Rectal smooth muscle tissue (tissue), 1 donor: ENCODE measurements around the gene NUP37.

Experiments used
- H3K27ac ChIP-seq: one replicate; pipeline ENCODE4 v1.7.0; 2013; ENCODE audit warnings: low read depth, low read length, inconsistent platforms
- H3K27me3 ChIP-seq: one replicate; pipeline ENCODE4 v1.7.0; 2013; ENCODE audit warnings: low read length; ENCODE audit not compliant: control insufficient read depth, insufficient read depth
- H3K36me3 ChIP-seq: one replicate; pipeline ENCODE4 v1.7.0; 2013; ENCODE audit warnings: low read length; ENCODE audit not compliant: control insufficient read depth, insufficient read depth
- H3K4me1 ChIP-seq: one replicate; pipeline ENCODE4 v1.7.0; 2013; ENCODE audit warnings: low read length; ENCODE audit not compliant: control insufficient read depth, insufficient read depth
- H3K4me3 ChIP-seq: one replicate; pipeline ENCODE4 v1.7.0; 2013; ENCODE audit warnings: low read length
- H3K9ac ChIP-seq: one replicate; pipeline ENCODE4 v1.7.0; 2013; ENCODE audit warnings: low read length

Gene NUP37

DNA sequence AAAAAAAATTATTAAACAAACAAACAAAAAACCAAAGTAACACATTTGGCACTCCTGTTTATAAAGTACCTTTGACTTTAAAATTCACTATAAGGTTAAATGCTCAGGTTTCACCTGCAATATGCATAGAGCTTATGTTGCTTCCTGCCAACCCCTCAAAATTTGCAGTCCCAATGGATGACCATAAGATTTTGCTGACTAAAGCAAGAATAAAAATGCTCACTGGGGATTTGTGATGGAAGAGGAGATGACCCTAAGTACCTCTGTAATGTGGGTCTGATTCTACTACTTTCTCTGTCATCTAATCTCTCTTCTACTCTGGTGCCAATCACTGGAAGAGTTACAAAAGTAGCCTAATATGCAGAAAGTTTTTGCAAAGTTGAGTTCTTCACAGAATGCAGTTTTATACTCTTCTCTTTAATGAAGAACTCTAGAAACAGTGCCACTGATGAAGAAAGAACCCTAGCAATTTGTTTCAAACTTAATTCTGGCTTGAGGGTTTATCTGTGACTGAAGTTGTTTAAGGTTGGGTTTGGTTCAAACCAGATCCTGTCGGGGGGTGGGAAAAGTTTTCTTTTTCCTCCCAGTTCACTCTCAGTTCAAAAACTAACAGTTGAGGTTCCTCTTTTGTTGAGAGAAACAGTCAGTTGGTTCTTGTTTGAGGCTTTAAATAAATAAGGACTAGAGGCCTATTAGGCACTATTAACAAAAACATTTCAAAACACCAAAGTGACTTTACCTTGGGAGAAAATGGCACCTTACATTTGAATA lies 69.1 kb downstream of the NUP37 start:
- Histone ChIP-seq H3K4me3 (no peak overlapping the region), H3K9ac (no peak overlapping the region), H3K36me3 (peaks cover 23% of the 10 kb centered on the region), H3K4me1 (no peaks in the 10 kb centered on the region), H3K27me3 (no peaks in the 10 kb centered on the region), H3K27ac (no peak overlapping the region)

DNA sequence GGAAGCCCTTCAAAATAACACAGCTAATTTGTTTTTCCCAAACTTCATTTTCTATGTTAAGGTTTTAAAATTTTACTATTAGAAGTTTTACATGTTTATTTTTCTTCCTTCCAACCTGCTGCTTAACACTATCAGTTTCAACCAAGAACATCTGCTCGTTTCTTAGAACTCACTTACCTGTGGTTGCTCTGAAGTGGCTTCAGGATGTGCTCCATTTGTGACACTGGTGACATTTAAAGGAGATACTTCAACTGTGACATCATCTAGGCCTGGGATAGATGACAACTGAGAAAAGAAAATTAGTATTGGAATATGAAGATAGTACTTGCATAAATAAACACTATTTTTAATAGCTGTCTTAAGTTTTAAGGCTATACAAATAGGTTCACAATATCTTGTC lies 76.0 kb downstream of the NUP37 start:
- no peak overlapping the region for H3K27ac ChIP-seq
- H3K9ac ChIP-seq: no peak overlapping the region
- no peaks in the 10 kb centered on the region for H3K4me1 ChIP-seq
- H3K36me3 ChIP-seq: peaks cover 8% of the 10 kb centered on the region
- no peak overlapping the region for H3K4me3 ChIP-seq
- H3K27me3 ChIP-seq: no peaks in the 10 kb centered on the region

DNA sequence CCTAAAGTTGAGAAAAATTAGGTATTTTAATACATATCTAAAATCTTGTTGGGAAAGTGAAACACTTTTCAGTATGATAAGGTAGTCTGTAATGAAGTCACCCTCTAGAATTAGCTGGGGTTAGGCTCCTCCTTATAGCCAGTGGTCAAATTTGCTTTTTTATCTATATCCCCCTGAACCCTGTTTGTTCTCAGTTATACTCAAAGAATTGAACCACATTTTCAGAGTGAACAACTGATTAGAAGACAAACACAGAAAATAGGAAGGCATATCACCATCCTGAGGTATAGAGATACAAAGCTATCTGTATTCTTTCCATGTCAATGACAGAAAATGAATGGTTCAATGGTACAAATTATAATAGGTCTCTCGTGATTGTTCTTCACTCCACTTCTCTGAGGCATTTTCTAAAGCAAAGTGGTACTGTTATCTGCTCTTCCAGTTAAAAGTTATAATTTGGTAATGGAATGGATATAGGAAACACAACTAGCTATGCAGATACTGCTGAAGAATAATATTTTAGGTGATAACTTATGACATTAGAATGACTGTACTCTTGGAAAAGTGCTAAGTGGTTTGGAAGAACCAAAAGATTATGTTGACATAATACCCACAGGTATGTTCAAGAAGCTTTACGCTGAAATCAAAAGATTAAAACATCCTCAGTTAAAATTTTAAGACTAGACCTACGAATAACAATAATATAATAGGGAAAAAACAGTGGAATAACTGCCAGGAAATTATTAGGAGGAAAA lies 85.7 kb downstream of the NUP37 start:
- no peak overlapping the region for H3K9ac ChIP-seq
- H3K27me3 ChIP-seq: no peaks in the 10 kb centered on the region
- H3K4me1 ChIP-seq: no peaks in the 10 kb centered on the region
- peaks cover 11% of the 10 kb centered on the region for H3K36me3 ChIP-seq
- H3K4me3 ChIP-seq: no peak overlapping the region
- H3K27ac ChIP-seq: no peak overlapping the region

DNA sequence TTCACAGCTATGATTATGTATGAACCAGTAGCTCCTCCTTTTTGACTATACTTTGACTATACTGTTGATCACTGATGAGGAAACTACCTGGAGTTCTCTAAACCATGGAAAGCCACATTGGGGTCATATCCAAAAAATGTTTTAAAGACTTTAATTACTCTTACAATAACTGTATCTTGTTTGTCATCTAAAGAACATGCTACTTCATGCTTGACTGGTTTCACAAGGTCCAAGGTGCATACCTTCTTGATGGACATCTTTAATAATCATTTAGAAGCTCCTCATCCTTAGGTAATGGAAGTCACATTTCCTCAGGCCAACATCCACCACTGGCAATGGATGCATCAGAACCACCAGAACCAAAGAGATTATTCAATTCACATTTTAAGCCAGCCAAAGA lies 88.1 kb downstream of the NUP37 start:
- Histone ChIP-seq H3K36me3 (peaks cover 11% of the 10 kb centered on the region), H3K4me1 (no peaks in the 10 kb centered on the region)

DNA sequence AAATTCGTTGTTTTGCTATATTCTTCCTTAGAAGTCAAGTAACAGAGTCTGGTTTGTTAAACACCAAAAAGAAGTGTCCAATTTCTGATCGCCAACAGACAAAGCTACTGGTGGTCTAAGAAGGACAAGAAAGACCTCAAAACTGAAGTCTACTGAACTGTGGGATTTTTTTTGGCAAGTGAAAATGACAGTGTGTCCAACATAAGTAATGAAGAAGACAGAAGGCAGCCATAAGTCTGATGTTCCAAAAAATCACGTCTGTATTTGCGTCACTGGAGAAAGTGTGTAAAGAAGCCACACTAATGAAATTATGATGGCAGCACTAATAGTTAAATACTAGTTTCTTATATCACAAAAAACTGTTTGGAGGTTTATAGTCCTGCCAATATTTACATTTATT lies 90.8 kb downstream of the NUP37 start:
- Histone ChIP-seq H3K27ac (no peak overlapping the region), H3K4me3 (no peak overlapping the region), H3K36me3 (peaks cover 5% of the 10 kb centered on the region)

More for the DNA sequence above, 88.1 kb downstream of the NUP37 start:
- no peak overlapping the region for H3K9ac ChIP-seq
- H3K27me3 ChIP-seq: no peaks in the 10 kb centered on the region
- H3K27ac ChIP-seq: no peak overlapping the region
- H3K4me3 ChIP-seq: no peak overlapping the region

DNA sequence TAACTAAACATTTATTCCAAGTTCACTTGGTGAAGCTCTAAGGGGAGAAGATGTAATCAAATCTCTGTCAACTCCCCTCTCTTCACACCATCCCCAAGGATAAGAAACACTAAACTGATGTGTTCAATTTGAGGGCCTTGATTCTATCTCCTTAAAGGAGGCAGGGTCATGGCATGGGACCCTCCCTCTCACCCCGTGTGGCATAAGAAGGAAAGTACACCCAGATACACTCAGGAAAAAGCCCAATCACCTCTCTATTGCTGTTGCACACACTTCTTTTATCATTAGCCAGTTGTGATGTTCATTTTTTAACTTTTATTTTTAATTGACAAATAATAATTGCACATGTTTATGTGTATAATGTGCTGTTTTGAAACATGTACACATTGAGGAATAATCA lies 93.2 kb downstream of the NUP37 start:
- no peak overlapping the region for H3K4me3 ChIP-seq
- H3K4me1 ChIP-seq: peaks cover 6% of the 10 kb centered on the region
- H3K27ac ChIP-seq: no peak overlapping the region
- no peak overlapping the region for H3K9ac ChIP-seq
- H3K36me3 ChIP-seq: no peaks in the 10 kb centered on the region
- no peaks in the 10 kb centered on the region for H3K27me3 ChIP-seq

More for the DNA sequence above, 90.8 kb downstream of the NUP37 start:
- Histone ChIP-seq H3K9ac (no peak overlapping the region), H3K27me3 (no peaks in the 10 kb centered on the region), H3K4me1 (no peaks in the 10 kb centered on the region)

DNA sequence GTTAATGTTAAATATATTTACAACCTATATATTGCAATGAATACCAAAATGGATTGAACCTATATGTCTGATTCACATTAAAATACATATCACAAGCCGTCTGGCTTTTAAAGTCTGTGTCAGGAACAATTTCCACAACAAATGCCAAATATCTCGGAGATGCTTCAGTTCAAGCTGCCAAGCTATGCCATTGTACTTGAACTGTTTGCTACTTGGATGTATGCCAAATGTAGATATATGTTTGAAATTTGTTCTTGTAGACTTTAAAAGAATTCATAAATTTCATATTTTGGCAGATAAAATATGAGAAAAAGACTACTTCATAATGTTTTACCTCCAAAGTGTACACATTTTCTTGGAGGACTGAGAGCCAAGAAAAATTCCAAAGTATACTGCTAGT lies 95.1 kb downstream of the NUP37 start:
- H3K27me3 ChIP-seq: no peaks in the 10 kb centered on the region
- H3K4me3 ChIP-seq: no peak overlapping the region
- no peak overlapping the region for H3K9ac ChIP-seq
- no peaks in the 10 kb centered on the region for H3K36me3 ChIP-seq
- no peak overlapping the region for H3K27ac ChIP-seq
- H3K4me1 ChIP-seq: peaks cover 9% of the 10 kb centered on the region

DNA sequence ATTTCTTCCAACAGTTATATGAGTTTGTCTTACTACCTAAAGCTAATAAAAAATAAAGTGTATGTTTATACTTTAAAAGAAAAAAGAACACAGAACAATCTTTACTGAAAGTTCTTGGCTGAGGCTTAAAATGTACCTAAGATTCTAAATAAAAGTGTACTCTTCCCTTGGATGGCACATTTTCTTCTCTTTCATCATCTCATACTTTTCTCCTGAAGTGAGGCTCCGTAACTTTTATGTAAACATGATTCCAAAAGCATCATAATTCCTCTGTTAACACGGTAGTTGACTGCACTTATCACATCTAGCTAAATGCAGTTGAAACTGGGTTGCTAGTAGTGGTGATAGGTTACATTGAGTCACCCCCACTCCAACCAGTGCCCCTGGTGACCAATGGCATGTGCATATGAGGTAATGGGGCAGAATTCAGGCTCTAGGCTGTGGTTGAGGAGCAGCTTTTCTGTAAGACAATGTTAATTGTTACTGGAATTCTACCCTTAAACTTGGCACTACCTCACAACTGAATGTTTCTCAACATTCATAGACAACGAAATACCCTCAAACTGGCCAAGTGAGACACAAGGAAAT lies 96.5 kb downstream of the NUP37 start:
- Histone ChIP-seq H3K4me3 (no peak overlapping the region), H3K9ac (no peak overlapping the region), H3K4me1 (peaks cover 9% of the 10 kb centered on the region), H3K36me3 (no peaks in the 10 kb centered on the region), H3K27ac (peak overlapping the region; percentile 73), H3K27me3 (no peaks in the 10 kb centered on the region)
